A549 (cell line): ENCODE measurements around the gene RIOK1.

Experiments used
- CTCF ChIP-seq: fragments of >200 bp; sonication (Bioruptor Twin); formaldehyde crosslinking; IDR thresholded peaks from 3 replicates; pipeline ENCODE4 v1.5.1; 2016
- ESRRA ChIP-seq: fragments of 150-350 bp; IDR thresholded peaks from 2 replicates; pipeline ENCODE4 v1.6.1; 2014; ENCODE audit warnings: mild to moderate bottlenecking, low read length, borderline replicate concordance
- KDM1A ChIP-seq: fragments of 200-600 bp; sonication (generic); IDR thresholded peaks from 2 replicates; pipeline ENCODE4 v1.6.1; 2016; ENCODE audit warnings: low read depth, mild to moderate bottlenecking
- KDM5A ChIP-seq: fragments of 200-600 bp; sonication (generic); IDR thresholded peaks from 2 replicates; pipeline ENCODE4 v1.6.1; 2016; ENCODE audit warnings: antibody characterized with exemption, mild to moderate bottlenecking
- MAFK ChIP-seq: fragments of 450-650 bp; IDR thresholded peaks from 2 replicates; pipeline ENCODE4 v1.6.1; 2014; ENCODE audit not compliant: partially characterized antibody
- MAZ ChIP-seq: fragments of 150-350 bp; IDR thresholded peaks from 2 replicates; pipeline ENCODE4 v1.6.1; 2014; ENCODE audit warnings: antibody characterized with exemption, low read depth, low read length, borderline replicate concordance
- POLR2A ChIP-seq: IDR thresholded peaks from 2 replicates; pipeline ENCODE4 v1.6.1; 2012; ENCODE audit warnings: mild to moderate bottlenecking, low read length
- RAD21 ChIP-seq, 2 experiments: fragments of >200 bp in 1 of 2; sonication (Bioruptor Twin) in 1 of 2; formaldehyde crosslinking in 1 of 2; IDR thresholded peaks in 1 of 2; conservative IDR thresholded peaks in 1 of 2; 2 replicates in 1 of 2; 3 replicates in 1 of 2; pipeline ENCODE4 v1.6.1; 2012 to 2018; ENCODE audit warnings: inconsistent platforms in 1 of 2
- ZFP36 ChIP-seq: fragments of 450-650 bp; IDR thresholded peaks from 2 replicates; pipeline ENCODE4 v1.6.1; 2014; ENCODE audit warnings: borderline replicate concordance; ENCODE audit not compliant: partially characterized antibody
- ZSCAN20 ChIP-seq: fragments of 250-450 bp; sonication (Bioruptor Pico); IDR thresholded peaks from 2 replicates; pipeline ENCODE4 v1.8.0; 2022; ENCODE audit warnings: mild to moderate bottlenecking, moderate library complexity
- TF ChIP-seq, protein P1 (sequence below): IDR thresholded peaks from 2 replicates; pipeline ENCODE4 v1.6.1; 2012
- TF ChIP-seq, protein P2 (sequence below): fragments of 200-600 bp; sonication (generic); IDR thresholded peaks from 2 replicates; pipeline ENCODE4 v1.6.1; 2016; ENCODE audit warnings: antibody characterized with exemption, mild to moderate bottlenecking, moderate library complexity

- TF ChIP-seq CTCF: no peak
- TF ChIP-seq, protein P1, sequence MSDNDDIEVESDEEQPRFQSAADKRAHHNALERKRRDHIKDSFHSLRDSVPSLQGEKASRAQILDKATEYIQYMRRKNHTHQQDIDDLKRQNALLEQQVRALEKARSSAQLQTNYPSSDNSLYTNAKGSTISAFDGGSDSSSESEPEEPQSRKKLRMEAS: no peak
- TF ChIP-seq RAD21 (conservative IDR thresholded peaks at IDR 0.05 in 1 of 2, IDR thresholded peaks at IDR 0.05 in 1 of 2): no peak
- TF ChIP-seq MAFK: no peak
- TF ChIP-seq POLR2A: no peak
- TF ChIP-seq, protein P2, sequence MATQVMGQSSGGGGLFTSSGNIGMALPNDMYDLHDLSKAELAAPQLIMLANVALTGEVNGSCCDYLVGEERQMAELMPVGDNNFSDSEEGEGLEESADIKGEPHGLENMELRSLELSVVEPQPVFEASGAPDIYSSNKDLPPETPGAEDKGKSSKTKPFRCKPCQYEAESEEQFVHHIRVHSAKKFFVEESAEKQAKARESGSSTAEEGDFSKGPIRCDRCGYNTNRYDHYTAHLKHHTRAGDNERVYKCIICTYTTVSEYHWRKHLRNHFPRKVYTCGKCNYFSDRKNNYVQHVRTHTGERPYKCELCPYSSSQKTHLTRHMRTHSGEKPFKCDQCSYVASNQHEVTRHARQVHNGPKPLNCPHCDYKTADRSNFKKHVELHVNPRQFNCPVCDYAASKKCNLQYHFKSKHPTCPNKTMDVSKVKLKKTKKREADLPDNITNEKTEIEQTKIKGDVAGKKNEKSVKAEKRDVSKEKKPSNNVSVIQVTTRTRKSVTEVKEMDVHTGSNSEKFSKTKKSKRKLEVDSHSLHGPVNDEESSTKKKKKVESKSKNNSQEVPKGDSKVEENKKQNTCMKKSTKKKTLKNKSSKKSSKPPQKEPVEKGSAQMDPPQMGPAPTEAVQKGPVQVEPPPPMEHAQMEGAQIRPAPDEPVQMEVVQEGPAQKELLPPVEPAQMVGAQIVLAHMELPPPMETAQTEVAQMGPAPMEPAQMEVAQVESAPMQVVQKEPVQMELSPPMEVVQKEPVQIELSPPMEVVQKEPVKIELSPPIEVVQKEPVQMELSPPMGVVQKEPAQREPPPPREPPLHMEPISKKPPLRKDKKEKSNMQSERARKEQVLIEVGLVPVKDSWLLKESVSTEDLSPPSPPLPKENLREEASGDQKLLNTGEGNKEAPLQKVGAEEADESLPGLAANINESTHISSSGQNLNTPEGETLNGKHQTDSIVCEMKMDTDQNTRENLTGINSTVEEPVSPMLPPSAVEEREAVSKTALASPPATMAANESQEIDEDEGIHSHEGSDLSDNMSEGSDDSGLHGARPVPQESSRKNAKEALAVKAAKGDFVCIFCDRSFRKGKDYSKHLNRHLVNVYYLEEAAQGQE: no peak
- no peak for TF ChIP-seq KDM5A
- TF ChIP-seq ZFP36: no peak
- no peak for TF ChIP-seq MAZ
- no peak for TF ChIP-seq ZSCAN20
- no peak for TF ChIP-seq KDM1A
- no peak for TF ChIP-seq ESRRA
Measured at GRCh38 chr6:7410851-7411250, 21.2 kb downstream of the RIOK1 start.
